HS-27A (cell line): ENCODE results near the gene MRPL20.
"Not testable (repeated sequence)": the region's sequence is repeated elsewhere in the genome, so short reads cannot be mapped to it uniquely, and the experiment has no call there.

Source experiments
- DNase-seq: peaks from one replicate; pipeline ENCODE4 v3.0.0-alpha.2; 2012; ENCODE audit warnings: low read depth, missing footprints

The MRPL20 gene

DNA sequence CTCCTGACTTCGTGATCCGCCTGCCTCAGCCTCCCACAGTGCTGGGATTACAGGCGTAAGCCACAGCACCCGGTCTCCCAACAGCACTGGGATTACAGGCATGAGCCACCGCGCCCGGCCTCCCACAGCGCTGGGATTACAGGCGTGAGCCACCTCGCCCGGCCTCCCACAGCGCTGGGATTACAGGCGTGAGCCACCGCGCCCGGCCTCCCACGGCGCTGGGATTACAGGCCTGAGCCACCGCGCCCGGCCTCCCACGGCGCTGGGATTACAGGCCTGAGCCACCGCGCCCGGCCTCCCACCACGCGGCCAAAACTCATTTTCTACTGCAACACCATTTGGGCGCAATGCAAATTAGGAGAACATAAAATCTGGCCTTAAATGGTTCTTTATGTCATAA lies 21.8 kb downstream of the MRPL20 start:
- DNase-seq: not testable (repeated sequence)

DNA sequence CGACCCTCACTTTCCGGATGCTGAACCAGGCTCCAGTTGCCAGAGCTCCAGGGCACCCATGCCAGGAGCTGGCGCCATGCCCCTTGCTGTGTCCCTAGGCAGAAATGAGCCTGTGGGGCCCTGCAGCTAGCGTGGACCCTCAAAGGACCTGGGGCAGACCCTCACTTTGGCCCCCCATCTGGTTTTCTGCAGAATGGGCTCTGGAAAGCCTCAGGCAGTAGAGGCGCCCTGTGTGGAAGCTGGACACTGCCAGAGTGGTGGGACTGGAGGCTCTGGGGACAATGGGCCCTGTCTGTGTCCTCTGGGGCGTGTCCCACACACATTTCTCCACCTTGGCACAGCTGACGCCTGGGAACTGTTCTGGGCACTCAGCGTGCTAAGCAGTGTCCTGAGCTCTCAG lies 25.8 kb downstream of the MRPL20 start:
- DNase-seq: no peak

DNA sequence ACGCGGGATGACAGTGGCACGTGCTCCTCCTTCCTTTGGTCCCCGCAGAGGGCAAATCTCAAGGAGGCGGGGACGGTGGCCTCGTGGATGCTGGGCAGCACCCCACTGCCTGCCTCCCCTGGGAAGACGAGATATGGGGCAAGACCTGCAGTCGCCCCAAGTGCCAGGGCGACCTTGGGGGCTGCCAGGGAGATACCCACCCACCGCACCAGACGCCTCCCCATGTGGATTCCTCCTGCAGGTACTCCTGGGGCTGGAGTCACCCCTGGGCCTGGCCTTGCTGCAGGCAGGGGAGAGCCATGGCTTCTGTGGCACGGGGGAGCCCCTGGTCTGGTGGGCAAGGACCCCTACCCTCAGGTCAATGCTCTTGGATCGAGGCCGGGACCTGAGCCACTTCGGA lies 26.2 kb downstream of the MRPL20 start:
- no peak for DNase-seq

DNA sequence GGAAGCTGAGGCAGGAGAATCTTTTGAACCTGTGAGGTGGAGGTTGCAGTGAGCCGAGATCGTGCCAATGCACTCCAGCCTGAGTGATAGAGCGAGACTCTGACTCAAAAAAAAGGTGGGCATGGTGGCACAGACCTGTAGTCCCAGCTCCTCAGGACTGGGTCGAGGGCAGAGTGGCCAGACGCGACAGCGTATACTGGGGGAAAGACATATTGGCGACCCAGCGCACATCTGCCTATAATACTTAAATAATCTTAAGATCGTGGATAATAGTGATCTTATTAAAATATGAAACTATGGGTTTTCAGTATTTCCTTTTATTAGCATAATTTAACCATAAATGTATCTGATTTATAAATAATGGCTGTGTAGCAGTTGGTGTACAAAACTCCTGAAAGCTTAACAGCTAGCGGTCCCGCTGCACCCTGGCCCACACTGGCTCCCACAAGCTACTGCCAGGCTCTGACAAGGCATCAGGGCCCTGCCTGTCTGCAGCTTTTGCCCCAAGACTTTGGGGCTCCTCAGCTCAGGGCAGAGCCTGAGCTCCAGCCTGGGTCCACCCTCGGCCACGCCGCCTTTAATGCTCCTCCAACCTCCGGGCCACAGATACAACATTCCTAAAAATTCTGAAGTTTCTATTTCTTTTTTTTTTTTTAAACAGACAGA lies 29.4 kb downstream of the MRPL20 start:
- no peak for DNase-seq

DNA sequence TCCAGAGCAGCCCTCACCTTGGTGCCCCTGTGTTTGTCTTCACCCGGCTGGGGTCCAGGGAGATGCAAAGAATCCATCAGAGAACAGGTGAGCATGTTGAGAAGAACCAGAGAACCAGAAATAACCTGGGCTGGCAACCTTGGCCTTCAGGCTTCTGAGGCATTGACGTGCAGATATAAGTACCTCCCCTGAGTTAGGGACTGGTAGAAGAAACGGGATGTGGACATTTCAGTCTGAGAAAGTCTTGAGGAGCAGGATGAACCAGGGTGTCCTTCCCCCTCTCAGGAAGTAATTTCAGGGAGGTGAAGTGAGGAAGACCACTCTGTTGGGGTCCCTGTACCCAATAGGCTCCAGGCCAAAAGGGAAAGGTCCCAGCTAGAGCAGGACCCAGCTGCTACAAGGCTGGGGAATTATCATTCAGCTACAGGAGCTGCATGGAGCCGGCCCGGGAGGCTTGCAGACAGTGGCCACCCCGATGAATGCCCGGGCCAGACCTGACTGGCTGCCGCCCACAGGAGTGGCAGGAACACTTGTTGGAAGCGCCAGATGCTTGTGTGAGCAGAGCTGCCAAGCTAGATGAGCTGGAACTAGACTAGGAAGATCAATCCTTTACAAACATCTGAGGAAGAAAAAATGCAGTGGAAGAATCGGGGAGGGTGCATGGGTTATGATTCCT lies 30.4 kb downstream of the MRPL20 start:
- DNase-seq: no peak

DNA sequence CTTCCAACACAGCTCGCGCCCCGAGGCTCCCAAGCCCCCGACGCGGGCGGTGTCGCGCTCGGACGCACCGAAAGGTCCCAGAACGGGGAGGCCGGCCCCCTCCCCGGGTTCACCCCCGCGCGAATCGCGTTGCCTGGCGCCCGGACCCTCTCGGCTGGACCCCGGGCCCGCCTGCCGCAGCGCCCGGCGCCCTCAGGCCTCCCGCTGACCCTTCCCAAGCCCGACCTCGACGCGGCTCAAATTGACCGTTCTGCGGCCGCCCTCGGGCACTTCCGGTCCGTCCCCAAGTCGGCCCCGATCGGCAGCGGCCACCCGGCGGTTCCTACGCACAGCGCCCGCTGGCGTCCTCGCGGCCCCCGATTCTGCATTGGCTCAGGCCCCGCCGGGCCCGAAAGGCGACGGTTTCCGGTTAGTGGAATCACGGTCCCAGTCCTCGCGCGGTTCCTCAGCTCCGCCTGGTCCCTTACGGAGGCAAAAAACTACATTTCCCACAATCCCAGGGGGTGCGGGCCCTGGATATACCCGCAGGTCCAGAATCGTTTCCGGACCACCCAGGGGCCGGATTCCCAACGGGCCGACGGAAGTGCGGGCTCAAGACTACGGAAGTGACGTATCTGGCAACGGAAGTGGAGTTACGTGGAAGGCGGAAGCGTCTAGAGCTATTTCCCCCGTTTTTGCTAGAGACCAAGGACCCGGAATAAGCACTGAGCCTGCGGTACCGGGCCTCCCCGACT lies 32.0 kb downstream of the MRPL20 start, which contains the start of gene AURKAIP1:
AURKAIP1 (minus strand) TSS at position 279 of the 734 bp plus-strand sequence. CDS start 451 bp downstream, outside the sequence.
- DNase-seq: peak; percentile 99

DNA sequence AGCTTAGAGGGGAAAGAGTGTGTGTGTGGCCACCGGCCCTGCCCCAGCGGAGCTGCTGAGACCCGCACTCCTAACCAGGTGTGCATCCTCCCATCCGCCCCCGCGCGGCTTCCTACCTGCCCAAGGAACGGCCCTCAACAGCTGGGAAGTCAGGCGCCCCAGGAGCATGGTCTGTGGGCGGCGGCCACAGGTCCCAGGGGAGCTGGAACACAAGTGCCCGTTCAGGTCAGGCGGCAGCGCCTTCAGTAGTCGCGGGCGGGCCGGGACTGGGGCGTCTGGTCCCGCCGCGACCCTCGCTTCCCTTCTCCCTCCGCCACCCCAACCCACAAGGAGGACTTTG lies 32.5 kb downstream of the MRPL20 start:
- no peak for DNase-seq

DNA sequence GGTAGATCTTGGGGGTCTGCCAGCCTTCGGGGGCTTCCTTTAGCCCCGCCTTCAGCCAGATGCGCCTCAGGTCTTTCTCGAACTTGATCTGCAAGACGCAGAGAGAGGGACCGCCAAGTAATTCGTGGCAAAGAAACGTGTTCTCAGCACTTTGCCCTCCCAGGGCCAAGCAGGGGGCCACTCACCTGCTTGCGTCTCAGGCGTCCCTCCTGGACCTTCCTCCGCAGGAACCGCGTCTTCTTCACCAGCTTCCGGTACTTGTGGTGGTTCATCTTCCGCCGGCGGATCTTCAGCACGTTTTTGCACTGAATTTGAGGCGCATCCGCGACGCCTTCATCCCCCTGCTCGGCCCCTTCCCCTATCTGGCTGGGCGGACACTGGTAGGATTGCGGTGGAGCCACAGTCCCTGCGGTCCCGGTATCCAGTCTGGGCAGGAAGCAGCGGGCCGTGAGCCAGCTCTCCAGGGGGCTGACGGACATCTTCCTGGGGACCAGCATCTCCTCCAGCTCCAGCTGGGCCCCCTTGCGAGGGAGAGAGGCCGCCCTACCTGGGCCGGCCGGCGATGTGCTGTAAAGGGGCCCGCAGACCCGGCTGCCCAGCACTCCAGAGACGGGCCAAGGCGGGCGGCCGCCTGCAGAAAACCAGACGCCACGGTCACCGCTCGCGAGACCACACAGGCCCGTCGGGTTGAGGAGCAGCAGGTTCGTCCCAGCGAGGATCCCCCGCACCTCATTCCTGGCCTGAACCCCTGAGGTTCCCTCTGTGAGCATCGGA lies 33.1 kb downstream of the MRPL20 start:
- no peak for DNase-seq

DNA sequence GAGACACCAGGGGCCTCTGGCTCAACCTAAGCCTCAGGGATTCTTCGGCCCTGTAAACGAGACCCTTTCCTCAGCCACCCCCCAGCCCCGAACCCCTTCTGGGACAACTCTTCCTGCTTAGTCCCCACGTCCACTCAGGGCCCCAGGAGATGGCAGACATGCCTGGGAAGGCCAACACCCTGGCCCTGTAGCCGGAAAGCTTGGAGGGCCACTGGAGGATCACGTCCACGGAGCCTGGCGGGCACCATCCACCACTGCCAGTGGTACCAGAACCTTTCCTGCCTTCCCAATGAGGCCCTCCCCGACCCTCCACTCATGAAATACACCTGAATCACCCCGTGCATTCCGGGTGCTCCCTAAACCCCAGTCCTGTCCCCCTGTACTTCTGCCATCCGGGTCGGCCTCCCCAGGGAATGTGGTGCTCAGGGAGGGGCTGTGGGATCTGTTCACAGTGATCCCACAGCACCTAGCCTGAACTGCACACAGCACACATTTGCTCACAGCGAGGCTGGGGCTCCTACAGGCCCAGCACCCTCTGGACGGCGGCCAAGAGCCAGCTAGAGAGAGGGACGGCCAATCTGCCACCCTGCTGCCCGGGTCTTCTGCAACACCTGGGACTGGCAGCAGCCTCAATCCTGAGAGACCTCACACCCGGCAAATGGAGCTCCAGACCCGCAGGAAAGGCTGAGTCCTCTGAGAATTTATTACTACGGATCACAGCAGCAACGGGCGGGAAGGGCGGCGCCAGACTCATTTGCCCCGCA lies 33.9 kb downstream of the MRPL20 start:
- no peak for DNase-seq

DNA sequence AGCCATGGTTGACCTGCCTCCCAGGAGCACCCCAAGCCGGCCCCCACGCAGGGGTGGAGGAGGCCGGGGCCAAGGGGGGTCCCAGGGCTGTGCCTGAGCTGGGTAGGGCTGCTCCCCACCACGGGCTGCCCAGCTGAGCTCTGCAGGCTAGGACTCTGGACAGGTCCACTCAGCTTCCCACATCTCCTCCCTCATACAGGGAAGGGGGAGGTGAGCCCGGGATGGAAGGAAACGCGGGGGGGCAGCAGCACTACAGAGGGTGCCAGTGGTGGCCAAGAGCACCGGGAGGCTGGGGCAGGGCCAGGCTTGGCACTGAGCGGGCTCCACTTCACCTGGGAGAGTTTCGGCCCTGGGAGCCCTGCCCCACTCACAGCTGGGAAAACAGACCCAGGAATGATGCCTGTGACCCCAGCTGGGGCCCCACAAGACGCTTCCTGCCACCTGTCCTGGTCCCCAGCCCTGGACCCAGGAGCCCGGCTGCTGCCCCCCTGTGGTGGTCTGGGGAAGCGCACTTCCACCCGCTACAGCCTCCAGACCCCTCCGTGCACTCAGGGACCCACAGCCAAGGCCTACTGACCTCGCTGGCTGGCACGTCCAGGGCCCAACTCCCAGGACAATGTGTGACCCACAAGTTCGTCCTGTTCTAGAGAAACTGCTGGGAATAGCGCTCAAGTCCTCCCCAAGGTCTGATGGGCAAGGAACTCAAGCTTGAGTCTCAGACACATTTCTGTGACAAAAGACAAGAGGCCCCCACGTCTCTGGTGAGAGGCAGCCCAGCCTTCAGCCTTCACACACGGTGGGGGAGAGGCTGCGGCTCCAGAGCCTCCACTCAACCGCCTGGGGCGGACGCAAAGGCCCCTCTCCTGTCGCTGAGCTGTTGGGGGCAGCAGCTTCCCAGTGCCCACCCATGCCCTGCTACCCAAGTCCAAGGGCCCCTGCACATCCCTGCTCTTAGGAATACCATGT lies 35.1 kb downstream of the MRPL20 start:
- no peak for DNase-seq

DNA sequence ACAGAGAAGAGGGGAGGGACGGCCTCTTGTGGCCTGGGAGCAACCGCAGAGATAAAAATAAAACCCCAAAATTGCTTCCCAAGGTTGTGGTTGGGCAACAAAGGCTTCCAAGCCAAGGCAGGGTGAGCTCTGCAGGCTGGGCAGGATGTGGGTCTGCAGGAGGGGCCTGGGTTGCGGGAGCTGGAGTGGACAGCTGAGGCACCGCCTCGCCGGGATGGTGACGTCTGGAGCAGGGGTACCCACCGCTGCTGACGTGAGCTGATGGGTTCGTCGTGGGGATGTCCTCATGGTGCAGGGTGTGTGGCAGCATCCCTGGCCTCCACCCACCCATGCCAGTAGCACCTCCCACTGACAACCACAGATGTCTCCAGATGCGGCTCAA lies 35.7 kb downstream of the MRPL20 start:
- DNase-seq: no peak

DNA sequence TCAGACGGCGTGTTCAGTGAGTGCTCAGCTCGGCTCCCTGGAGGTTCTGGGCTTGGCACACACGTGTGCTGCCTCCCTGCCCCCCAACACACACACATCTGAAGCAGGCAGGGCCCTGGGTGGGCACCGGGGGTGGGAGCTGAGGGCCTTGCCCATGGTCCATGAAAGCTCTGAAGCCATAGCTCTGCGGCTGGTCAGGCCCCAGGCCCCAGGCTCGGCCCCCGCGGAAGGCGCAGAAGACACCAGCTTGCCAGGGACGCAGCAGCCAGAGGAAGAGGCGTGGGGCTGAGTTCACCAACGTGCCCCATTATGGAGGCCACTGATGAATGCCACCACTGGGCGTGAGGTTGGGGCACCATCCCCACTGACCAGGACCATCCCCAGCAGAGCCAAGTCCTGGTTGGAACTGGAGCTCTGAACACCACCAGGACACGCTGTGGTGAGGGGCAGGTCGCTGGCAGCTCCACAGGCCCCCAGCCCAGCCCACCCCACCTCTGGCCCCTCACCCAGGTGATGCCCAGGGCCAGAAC lies 36.3 kb downstream of the MRPL20 start:
- no peak for DNase-seq

DNA sequence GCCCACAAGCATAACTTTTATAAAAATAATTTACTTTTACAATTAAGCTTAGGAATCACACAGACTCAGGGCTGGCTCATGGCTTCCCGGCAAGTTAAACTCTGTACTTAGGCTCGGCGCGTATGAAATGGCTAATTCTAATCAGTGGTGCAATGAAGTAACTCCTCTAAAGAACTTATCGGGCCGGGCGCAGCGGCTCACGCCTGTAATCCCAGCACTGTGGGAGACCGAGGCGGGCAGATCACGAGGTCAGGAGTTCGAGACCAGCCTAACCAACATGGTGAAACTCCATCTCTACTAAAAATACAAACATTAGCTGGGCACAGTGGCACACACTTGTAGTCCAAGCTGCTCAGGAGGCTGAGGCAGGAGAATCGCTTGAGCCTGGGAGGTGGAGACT lies 37.0 kb downstream of the MRPL20 start:
- DNase-seq: not testable (repeated sequence)

DNA sequence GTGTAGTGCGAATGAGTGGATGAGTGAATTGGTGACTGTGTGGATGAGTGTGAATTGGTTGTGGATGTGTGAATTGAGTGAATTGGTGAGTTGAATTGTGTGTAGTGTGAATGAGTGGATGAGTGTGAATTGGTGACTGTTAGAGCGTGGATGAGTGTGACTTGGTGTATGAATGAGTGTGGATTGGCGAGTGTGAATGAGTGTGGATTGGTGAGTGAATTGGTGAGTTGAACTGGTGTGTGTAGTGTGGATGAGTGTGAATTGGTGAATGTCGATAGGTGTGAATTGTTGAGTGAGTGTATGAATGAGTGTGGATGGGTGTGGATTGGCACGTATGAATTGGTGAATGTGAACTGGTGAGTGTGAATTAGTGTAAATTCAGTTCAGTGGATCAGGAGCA lies 39.8 kb downstream of the MRPL20 start:
- no peak for DNase-seq

DNA sequence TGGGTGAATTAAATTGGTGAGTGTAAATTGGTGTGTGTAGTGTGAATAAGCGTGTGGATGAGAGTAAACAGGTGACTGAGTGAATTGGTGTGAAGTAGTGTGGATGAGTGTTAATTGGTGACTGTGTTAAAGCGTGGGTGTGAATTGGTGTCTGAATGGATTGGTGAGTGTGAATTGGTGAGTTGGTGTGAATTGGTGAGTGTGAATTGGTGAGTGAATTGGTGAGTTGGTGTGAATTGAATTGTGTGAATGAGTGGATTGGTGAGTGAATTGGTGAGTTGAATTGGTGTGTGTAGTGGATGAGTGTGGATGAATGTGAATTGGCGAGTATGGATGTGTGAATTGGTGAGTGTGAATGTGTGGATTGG lies 40.4 kb downstream of the MRPL20 start:
- DNase-seq: no peak

DNA sequence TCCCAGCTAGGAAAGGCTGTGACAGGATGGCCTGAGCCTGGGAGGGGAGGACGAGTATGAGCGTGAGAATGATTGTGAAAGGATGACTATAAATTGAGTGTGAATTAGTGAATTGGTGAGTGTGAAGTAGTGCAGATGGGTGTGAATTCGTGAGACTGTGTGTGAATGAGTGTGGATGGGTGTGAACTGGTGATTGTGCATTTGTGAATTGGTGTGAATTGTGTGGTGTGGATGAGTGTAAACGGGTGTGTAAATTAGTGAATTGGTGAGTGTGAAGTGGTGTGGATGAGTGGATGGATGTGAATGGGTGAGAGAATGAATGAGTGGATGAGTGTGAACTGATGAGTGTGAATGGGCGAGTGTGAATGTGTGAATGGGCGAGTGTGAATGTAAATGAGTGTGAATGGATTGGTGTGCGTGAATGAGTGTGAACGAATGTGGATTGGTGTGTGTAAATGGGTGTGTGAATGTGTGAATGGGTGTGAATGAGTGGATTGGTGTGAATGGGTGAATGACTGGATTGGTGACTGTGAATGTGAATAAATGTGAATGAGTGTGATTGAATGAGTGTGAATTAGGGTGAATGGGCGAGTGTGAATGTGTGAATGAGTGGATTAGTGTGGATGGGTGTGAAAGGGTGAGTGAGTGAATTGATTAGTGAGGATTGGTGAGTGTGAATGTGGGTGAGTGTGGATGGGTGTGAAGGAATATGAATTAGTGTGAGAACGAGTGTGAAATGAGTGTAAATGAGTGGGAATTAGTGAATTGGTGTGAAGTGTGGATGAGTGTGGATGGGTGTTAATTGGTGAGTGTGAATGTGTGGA lies 41.0 kb downstream of the MRPL20 start:
- no peak for DNase-seq

DNA sequence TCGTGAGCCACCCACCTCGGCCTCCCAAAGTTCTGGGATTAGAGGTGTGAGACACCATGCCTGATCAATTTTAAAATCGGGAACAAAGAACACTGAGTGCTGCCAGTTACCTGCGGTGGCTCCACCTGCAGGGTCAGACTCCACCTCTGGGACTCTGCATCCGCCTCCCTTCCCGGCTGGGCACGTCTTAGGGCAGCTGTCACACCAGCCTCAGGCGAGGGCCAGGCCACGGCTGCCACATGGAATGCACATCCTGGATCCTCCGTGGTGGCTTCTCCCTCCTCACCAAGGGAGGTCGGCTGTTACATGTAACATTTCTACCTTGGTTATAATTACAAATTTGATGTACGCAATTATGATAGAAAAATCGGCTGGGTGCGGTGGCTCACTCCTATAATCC lies 42.8 kb downstream of the MRPL20 start:
- no peak for DNase-seq

DNA sequence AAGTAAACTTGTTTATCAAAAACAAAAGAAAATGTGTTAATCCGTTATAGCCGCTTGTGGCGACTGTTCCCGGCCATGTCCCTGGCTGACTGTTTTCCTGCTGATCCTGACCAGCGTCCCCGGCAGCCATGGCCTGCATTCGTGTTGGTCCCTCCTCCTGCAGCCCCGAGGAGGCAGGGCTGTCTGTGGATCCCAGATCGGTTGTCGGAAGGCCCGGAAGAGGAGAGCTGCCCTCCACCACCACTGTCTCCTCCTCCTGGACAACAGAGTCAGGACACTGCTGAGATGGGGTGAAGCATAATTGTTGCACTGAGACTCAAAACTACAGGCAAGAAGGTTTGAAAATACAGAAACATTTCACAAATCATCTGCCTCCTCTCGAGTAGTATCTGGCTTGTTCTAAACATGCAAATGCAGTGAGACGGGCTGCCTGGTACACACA lies 45.1 kb downstream of the MRPL20 start:
- no peak for DNase-seq

DNA sequence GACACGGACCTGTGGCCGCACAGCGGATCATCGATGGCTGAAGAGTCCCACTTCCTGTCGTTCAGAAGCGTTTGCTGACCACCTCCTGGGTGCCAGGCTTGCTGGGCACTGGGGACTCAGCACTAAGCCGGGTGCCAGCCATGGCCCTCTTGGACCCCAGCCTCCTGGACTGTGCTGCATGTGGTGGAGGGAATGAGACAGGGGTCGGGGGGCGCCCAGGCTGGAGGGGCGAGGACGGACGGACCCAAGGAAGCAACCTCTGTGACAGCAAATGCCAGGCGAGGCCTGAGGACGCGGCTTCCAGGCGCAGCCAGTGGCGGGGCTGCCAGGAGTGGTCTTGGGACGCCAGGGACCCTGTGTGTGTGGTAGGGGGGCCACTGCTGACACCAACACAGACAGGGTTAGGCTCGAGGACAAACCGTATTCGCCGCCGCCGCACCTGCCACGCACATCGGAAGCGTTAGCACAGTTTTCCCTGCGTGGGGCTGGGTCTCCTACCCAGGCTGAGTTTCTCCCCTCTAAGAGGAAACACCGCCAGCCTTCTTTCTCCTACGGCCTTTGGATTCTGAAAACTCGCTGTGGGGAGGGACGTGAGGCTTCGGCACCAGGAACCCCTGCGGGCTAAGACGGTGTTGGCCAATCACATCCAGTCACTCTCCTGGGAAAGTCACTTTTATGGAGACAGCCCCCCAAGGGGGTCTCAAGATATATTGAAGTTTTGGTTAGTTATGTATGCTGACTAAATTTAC lies 45.7 kb downstream of the MRPL20 start:
- DNase-seq: no peak
